SK-N-SH treated with all-trans-retinoic acid at 6 μM for 48 hours (cell line): ENCODE data around the gene DPM2.

Experiments
- BACH2 ChIP-seq: fragments of 250-450 bp; sonication (Bioruptor Pico); IDR thresholded peaks from 2 replicates; pipeline ENCODE4 v1.9.0; 2021; ENCODE audit warnings: mild to moderate bottlenecking, borderline replicate concordance
- OSR1 ChIP-seq: fragments of 250-450 bp; sonication (Bioruptor Pico); IDR thresholded peaks from 2 replicates; pipeline ENCODE4 v1.8.0; 2022; ENCODE audit warnings: moderate library complexity, mild to moderate bottlenecking, inconsistent platforms
- PPARA ChIP-seq: fragments of 250-450 bp; sonication (Bioruptor Pico); IDR thresholded peaks from 2 replicates; pipeline ENCODE4 v1.5.0; 2020; ENCODE audit warnings: mild to moderate bottlenecking, borderline replicate concordance
- RARB ChIP-seq: fragments of 250-450 bp; sonication (Bioruptor Pico); IDR thresholded peaks from 2 replicates; pipeline ENCODE4 v1.8.0; 2021; ENCODE audit warnings: mild to moderate bottlenecking, moderate library complexity
- SNAI2 ChIP-seq: fragments of 250-450 bp; sonication (Bioruptor Pico); IDR thresholded peaks from 2 replicates; pipeline ENCODE4 v1.5.0; 2020; ENCODE audit warnings: mild to moderate bottlenecking, moderate library complexity
- TF ChIP-seq, protein P1 (sequence below): fragments of 250-450 bp; sonication (Bioruptor Pico); IDR thresholded peaks from 2 replicates; pipeline ENCODE4 v1.5.1; 2020; ENCODE audit warnings: low read depth, mild to moderate bottlenecking, moderate library complexity
- TF ChIP-seq, protein P2 (sequence below): fragments of 250-450 bp; sonication (Bioruptor Pico); IDR thresholded peaks from 2 replicates; pipeline ENCODE4 v1.8.0; 2020; ENCODE audit warnings: mild to moderate bottlenecking, moderate library complexity, borderline replicate concordance
- TF ChIP-seq, protein P3 (sequence below): fragments of 250-450 bp; sonication (Bioruptor Pico); IDR thresholded peaks from 2 replicates; pipeline ENCODE4 v1.5.0; 2020; ENCODE audit warnings: mild to moderate bottlenecking, moderate library complexity

DNA sequence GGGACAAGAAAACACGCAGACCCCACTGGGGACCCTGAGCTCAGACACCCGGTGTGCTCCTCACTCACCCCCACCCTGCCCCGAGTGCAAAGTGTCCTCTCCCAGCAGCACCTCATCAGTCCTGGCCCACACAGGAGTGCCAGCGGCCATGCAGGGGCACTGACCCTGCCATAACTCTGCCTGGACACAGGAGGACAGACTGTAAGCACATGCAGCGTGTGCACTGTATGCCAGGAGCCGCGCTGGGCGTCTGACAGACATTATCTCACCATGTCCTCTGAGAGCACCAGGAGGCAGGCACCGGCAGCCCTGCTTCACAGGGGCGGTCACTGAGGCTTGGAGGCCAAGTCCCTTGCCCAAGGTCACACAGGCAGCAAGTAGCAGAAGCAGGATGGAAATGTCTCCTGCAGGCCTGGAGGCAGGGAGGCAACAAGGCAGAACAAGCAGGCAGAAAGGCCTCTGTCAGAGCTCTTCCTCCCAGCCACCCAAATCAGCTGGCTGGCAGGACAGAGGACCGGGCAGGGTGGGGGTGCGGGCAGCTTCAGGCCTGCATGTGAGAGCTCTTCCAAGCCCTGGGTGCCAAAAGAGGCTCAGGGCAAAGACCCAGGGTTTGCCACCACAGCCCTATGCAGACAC lies 34.7 kb upstream of the DPM2 start:
- no peak for TF ChIP-seq PPARA (CRISPR knock-in tag)
- TF ChIP-seq, protein P1, sequence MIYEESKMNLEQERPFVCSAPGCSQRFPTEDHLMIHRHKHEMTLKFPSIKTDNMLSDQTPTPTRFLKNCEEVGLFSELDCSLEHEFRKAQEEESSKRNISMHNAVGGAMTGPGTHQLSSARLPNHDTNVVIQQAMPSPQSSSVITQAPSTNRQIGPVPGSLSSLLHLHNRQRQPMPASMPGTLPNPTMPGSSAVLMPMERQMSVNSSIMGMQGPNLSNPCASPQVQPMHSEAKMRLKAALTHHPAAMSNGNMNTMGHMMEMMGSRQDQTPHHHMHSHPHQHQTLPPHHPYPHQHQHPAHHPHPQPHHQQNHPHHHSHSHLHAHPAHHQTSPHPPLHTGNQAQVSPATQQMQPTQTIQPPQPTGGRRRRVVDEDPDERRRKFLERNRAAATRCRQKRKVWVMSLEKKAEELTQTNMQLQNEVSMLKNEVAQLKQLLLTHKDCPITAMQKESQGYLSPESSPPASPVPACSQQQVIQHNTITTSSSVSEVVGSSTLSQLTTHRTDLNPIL (CRISPR knock-in tag): no peak
- TF ChIP-seq, protein P2, sequence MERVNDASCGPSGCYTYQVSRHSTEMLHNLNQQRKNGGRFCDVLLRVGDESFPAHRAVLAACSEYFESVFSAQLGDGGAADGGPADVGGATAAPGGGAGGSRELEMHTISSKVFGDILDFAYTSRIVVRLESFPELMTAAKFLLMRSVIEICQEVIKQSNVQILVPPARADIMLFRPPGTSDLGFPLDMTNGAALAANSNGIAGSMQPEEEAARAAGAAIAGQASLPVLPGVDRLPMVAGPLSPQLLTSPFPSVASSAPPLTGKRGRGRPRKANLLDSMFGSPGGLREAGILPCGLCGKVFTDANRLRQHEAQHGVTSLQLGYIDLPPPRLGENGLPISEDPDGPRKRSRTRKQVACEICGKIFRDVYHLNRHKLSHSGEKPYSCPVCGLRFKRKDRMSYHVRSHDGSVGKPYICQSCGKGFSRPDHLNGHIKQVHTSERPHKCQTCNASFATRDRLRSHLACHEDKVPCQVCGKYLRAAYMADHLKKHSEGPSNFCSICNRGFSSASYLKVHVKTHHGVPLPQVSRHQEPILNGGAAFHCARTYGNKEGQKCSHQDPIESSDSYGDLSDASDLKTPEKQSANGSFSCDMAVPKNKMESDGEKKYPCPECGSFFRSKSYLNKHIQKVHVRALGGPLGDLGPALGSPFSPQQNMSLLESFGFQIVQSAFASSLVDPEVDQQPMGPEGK (CRISPR knock-in tag): no peak
- no peak for TF ChIP-seq RARB (CRISPR knock-in tag)
- TF ChIP-seq, protein P3, sequence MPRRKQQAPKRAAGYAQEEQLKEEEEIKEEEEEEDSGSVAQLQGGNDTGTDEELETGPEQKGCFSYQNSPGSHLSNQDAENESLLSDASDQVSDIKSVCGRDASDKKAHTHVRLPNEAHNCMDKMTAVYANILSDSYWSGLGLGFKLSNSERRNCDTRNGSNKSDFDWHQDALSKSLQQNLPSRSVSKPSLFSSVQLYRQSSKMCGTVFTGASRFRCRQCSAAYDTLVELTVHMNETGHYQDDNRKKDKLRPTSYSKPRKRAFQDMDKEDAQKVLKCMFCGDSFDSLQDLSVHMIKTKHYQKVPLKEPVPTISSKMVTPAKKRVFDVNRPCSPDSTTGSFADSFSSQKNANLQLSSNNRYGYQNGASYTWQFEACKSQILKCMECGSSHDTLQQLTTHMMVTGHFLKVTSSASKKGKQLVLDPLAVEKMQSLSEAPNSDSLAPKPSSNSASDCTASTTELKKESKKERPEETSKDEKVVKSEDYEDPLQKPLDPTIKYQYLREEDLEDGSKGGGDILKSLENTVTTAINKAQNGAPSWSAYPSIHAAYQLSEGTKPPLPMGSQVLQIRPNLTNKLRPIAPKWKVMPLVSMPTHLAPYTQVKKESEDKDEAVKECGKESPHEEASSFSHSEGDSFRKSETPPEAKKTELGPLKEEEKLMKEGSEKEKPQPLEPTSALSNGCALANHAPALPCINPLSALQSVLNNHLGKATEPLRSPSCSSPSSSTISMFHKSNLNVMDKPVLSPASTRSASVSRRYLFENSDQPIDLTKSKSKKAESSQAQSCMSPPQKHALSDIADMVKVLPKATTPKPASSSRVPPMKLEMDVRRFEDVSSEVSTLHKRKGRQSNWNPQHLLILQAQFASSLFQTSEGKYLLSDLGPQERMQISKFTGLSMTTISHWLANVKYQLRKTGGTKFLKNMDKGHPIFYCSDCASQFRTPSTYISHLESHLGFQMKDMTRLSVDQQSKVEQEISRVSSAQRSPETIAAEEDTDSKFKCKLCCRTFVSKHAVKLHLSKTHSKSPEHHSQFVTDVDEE (CRISPR knock-in tag): no peak
- TF ChIP-seq OSR1: no peak
- no peak for TF ChIP-seq BACH2
- no peak for TF ChIP-seq SNAI2 (CRISPR knock-in tag)
